Pulmonary artery endothelial cell (primary cell): ENCODE data around the gene ARAP3. TPM values are rescaled to one million over a fixed set of nuclear protein-coding genes. Genes with fewer than 3 reads are reported as not detected.
A peak's percentile ranks its signal among the peaks of the same experiment; 100 is the strongest.
"Not testable (repeated sequence)": the region's sequence is repeated elsewhere in the genome, so short reads cannot be mapped to it uniquely, and the experiment has no call there.

Experiments used
- DNase-seq: peaks from one replicate; pipeline ENCODE4 v3.0.0-alpha.2; 2011; ENCODE audit warnings: low read depth, low spot score
- total RNA-seq: library from RNA; depleted of rRNA; stranded (reverse); fragments of >200 nt; gene quantifications from 2 replicates; pipeline ENCODE4 v1.2.3, GENCODE V29; 2014

ARAP3 gene
- total RNA-seq, 1 donor from 2014 or later: 33.8 TPM

DNA sequence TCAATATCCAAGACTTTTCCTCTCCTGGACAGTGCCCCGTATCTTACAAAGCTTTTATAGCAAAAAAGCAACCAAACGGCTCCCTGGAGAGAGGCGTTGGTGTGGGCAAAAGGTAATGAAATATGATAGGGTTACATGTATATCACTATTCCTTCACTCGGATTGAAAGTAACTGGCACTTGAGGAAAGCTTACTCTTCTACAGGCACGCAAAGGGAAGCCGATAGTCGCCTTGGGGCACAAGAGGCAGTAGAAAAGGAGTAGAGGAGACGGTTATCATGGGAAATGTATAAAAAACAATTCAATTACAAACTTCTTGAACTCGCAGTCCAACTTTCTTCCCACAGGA, 64.4 kb downstream of the ARAP3 start:
- DNase-seq: no peak

GRCh38 chr5:141617128-141617527, 64.9 kb downstream of the ARAP3 start:
- no peak for DNase-seq

- DNase-seq: no peak
Observed at GRCh38 chr5:141615991-141616720, 65.9 kb downstream of the ARAP3 start.

GRCh38 chr5:141613344-141613743, 68.7 kb downstream of the ARAP3 start:
- no peak for DNase-seq

GRCh38 chr5:141611289-141611688, 70.7 kb downstream of the ARAP3 start:
- no peak for DNase-seq

DNA sequence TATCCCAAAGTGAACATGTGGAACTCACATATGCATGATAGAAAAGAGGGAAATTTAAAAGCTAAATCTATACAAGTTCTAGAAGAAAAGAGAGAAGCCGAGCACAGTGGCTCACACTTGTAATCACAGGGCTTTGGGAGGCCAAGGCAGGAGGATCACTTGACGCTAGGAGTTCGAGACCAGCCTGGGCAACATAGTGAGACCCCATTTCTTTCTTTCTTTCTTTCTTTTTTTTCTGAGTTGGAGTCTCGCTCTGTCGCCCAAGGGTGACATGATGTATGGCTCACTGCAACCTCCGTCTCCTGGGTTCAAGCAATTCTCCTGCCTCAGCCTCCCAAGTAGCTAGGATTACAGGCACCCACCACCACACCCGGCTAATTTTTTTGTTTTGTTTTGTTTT, 72.1 kb downstream of the ARAP3 start:
- not testable (repeated sequence) for DNase-seq

DNA sequence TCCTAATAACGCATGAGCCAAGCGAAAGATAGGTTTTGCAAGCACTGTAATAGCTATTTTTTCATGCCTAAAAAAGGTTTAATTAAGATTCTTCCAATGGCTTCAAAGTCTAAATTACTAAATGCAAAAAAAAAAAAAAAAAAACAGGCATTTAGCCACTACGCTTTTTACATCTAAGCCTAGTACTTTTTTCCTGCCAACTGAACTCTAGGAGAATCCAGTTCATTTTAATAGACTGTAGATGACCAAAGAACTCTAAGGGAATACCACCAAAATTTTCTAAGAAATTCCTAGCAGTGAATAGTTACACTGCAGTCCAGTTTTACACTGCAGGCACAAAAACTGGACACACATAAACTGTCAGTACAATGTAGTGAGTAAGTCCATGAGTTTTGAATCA, 73.0 kb downstream of the ARAP3 start:
- DNase-seq: no peak

DNA sequence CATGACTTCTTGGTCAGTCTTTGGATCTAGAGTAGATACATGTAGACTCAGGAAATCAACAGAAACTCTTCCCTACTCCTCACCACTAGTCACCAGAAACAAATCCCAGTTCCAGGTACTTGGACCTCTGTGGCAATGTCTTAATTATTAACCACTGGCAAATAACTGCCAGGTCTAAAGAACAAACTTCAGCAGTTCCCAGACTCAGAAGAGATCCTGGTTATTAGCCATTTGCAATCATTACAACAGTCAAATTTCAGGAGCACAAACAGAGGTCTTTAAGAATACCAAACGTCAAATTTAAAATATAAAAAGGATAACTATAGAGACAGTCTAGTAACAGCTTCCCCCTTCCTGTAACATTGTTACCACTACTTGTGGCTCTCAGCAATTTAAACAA, 73.5 kb downstream of the ARAP3 start:
- no peak for DNase-seq

GRCh38 chr5:141608046-141608445, 74.0 kb downstream of the ARAP3 start:
- no peak for DNase-seq

DNA sequence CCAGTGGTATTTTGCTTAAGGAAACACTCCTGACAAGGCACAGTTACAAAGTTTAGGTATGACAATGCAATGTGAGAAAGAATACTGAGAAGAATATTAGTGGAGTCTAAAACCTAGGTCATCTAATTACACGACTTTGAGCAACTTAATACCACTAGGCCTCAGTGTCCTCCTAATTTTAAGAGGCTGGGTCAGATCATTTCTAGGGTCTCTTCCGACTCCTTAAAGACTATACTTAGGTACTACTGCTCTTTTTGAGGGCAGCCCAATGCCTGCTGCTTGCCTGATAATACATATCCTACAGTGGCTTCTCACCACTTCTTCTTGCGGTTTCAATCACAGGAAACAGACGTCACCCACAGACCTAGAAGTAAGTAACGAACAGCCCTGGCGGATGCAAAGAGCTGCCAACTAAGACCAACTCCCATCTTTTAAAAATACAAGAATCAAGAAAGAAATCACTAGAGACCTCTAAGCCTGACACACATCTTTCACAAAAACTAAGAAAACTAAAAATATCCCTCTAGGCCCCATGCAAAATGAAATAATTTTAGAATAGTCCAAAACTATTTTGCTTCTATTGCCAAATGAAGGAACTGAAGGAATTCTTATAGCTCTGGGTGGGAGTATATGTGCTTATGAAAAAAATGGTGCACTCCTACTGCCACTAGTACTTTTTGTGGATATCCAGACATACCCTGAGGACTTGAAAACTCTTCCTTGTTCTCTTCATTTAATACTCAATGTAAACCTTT, 76.3 kb downstream of the ARAP3 start:
- DNase-seq: peak; percentile 71

DNA sequence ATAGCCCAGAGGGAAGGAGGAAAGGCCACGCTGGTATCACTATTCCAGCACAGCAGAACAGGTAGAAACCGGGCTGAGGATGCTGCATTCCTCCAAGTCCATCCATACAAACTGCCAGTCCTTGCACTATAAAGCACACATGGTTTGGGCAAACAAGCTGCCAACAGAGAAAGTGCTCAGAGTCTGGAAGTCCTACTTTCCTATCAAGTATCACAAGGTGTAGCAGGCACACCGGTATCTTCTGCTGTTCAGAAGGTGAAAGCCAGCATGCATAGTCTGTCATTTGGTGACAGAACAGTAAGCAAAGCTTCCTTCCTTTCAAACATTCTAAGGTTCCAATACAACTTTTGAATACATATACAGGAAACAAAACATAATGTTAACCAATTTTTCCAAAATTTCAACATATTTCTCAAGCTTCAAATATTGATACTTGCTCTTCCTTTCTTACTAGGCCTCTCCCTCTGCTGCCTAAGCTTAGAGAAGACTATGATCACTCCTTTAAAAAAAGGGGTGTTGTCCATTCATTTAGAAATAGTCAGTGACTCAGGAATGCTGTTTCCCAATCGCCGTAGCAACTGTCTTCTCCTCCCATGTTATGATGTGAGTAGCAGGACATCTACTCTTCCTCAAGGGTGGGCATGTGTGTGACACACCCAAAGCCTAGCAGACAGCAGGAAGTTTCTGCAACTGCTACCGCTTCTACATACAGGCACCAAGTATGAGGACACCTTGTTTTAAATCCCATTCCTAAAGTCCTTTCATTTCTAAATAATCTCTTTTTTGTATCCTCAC, 77.9 kb downstream of the ARAP3 start:
- DNase-seq: peak; percentile 36

Other genes starting within 250 kb of the ARAP3 start
- 9.0 and 14.7 TPM in 2 replicates for gene PCDHGC3, start 206.3 kb downstream of the ARAP3 start, total RNA-seq
- gene PCDHGC4, start 197.2 kb downstream of the ARAP3 start, total RNA-seq: 0.40 and 0.95 TPM in 2 replicates
- 0.33 and 0.53 TPM in 2 replicates for gene PCDHGC5, start 193.1 kb downstream of the ARAP3 start, total RNA-seq
- gene DIAPH1, start 63.2 kb downstream of the ARAP3 start, total RNA-seq: 42.7 and 52.6 TPM in 2 replicates
- gene HDAC3, start 45.4 kb downstream of the ARAP3 start, total RNA-seq: 44.7 and 57.3 TPM in 2 replicates
- 2.7 and 3.3 TPM in 2 replicates for gene RELL2, start 45.2 kb downstream of the ARAP3 start, total RNA-seq
- 20.0 and 22.9 TPM in 2 replicates for gene FCHSD1, start 30.8 kb downstream of the ARAP3 start, total RNA-seq
- 135 and 143 TPM in 2 replicates for gene PCDH1, start 196.2 kb upstream of the ARAP3 start, total RNA-seq
- 45.1 and 61.3 TPM in 2 replicates for gene DELE1, start 241.6 kb upstream of the ARAP3 start, total RNA-seq